UCSD-AML1 (cell line): ENCODE measurements around the gene TTLL11.
"Not testable (repeated sequence)": the region's sequence is repeated elsewhere in the genome, so short reads cannot be mapped to it uniquely, and the experiment has no call there.

Experiments
- DNase-seq: peaks from one replicate; lab custom pipeline; 2025; ENCODE audit not compliant: unreplicated experiment; lab: John Stamatoyannopoulos, UW

TTLL11 gene

GRCh38 chr9:122125509-122126330 lies 32.6 kb upstream of the TTLL11 start:
- DNase-seq: no peak

- peak; percentile 85 for DNase-seq
Measured at GRCh38 chr9:122125158-122125508, 32.0 kb upstream of the TTLL11 start.

- DNase-seq: no peak
Measured at GRCh38 chr9:122124528-122124927, 31.4 kb upstream of the TTLL11 start.

- no peak for DNase-seq
Measured at GRCh38 chr9:122124048-122124447, 30.9 kb upstream of the TTLL11 start.

GRCh38 chr9:122122903-122123632 lies 30.0 kb upstream of the TTLL11 start:
- DNase-seq: peak; percentile 85

GRCh38 chr9:122122468-122122867 lies 29.4 kb upstream of the TTLL11 start:
- DNase-seq: no peak

- DNase-seq: no peak
Measured at GRCh38 chr9:122121931-122122330, 28.8 kb upstream of the TTLL11 start.

- no peak for DNase-seq
Measured at GRCh38 chr9:122121391-122121790, 28.3 kb upstream of the TTLL11 start.

- no peak for DNase-seq
Measured at GRCh38 chr9:122120316-122121071, 27.4 kb upstream of the TTLL11 start.

- DNase-seq: no peak
Measured at GRCh38 chr9:122119721-122120120, 26.6 kb upstream of the TTLL11 start.

GRCh38 chr9:122119166-122119521 lies 26.0 kb upstream of the TTLL11 start:
- DNase-seq: no peak

GRCh38 chr9:122118343-122119165 lies 25.4 kb upstream of the TTLL11 start:
- no peak for DNase-seq

- not testable (repeated sequence) for DNase-seq
Measured at GRCh38 chr9:122117241-122117640, 24.1 kb upstream of the TTLL11 start.

- no peak for DNase-seq
Measured at GRCh38 chr9:122116448-122117173, 23.5 kb upstream of the TTLL11 start.

GRCh38 chr9:122116040-122116439 lies 22.9 kb upstream of the TTLL11 start:
- DNase-seq: no peak

GRCh38 chr9:122115176-122116035 lies 22.3 kb upstream of the TTLL11 start:
- no peak for DNase-seq

- no peak for DNase-seq
Measured at GRCh38 chr9:122113574-122113973, 20.5 kb upstream of the TTLL11 start.

GRCh38 chr9:122112238-122112637 lies 19.1 kb upstream of the TTLL11 start:
- no peak for DNase-seq

- no peak for DNase-seq
Measured at GRCh38 chr9:122111413-122112085, 18.4 kb upstream of the TTLL11 start.
